CD4-positive, alpha-beta T cell treated with Interleukin-4 for 1 hour (primary cell): ENCODE measurements around the gene RNF2.
"Not testable (repeated sequence)": the region's sequence is repeated elsewhere in the genome, so short reads cannot be mapped to it uniquely, and the experiment has no call there.

Experiments used
- DNase-seq, 2 donors: peaks; one replicate each; pipeline ENCODE4 v3.0.0-alpha.2; 2020 to 2022

RNF2 gene

DNA sequence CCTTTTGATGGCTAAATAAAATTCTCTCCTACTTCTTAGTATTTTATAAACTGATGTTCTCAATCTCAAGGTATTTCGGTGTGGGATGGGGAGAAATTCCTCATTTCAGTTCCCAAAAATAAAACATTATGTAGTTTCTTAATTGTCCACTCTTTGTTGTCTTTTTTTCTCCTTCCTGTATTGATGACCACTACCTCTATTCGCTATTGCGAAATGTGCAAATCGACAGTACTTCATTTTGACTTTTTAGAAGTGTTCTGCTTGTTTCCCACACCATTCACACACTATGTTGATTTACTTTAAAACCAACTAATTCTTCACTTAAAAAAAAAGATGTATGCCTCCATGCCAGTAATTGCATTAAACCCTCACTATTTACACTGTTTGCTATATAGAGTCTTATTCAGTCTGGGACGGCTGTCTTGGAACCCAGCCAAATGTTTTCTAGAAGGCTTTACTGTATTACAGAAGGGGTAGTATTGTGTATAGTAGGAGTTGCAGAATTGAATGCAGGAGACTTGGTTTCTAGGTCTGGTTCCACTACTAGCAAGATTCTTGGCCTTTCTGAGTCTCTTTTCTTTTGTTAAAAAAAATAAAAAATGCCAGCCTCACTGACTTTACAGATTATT is 5.6 kb downstream of the RNF2 start:
- DNase-seq, result no peak

DNA sequence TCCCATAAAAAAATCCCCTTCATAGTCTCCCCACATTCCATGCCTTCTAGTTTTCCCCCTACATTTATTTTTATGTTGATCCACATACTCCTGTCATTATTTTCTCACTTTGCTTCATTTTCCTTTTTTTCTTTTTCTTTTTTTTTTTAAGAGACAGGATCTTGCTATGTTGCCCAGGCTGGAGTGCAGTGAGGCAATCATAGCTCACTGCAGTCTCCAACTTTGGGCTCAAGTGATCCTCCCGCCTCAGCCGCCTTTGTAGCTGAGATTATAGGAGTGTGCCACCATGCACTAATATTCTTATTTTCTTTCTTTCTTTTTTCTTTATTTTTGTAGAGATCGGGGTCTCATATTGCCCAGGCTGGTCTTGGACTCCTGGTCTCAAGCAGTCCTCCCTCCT is 7.8 kb downstream of the RNF2 start:
- DNase-seq, result no peak

DNA sequence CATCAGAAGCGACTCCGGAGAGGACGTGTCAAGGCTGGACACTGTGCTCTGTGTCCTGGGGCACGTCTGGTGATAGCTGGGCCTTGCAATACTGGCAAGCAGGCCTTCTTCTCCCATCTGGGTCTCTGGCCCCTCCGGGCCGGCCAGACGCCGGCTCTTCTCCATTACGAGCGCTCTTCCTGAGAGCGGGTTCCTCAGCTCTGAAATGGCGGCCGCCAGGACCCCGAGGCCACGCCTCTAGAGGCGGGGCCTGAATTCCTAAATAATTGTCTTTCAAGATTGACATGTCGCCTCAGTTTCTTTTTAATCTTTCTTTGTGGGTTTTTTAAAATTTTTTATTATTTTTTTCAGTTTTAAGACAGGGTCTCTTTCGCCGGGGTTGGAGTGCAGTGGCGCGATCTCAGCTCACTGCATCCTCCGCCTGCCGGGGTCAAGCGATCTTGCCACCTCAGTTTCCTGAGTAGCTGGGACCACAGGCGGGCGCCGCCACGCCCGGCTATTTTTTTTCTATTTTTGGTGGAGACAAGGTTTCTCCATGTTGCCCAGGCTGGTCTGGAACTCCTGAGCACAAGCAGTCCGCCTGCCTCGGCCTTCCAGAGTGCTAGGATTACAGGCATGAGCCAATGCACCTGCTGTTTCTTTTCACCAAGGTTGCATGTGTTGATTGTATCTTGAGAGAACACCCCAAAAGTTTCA is 9.2 kb downstream of the RNF2 start:
- no peak for DNase-seq

DNA sequence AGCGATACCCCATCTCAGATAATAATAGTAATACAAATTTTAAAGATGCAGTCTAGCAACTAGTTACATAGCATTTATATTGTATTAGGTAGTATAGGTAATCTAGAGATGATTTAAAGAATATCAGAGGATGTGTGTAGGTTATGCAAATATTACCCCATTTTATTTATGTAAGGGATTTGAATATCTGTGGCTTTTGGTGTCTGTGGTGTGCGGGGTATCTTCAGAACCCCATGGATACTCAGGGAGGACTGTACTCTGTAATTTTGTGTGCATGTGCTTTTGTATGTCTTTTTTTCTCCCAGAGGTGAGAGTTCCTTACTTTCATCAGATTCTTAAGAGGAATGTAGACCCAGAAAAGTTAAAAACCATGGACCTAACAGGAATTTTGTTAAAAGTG is 12.8 kb downstream of the RNF2 start:
- no peak for DNase-seq

DNA sequence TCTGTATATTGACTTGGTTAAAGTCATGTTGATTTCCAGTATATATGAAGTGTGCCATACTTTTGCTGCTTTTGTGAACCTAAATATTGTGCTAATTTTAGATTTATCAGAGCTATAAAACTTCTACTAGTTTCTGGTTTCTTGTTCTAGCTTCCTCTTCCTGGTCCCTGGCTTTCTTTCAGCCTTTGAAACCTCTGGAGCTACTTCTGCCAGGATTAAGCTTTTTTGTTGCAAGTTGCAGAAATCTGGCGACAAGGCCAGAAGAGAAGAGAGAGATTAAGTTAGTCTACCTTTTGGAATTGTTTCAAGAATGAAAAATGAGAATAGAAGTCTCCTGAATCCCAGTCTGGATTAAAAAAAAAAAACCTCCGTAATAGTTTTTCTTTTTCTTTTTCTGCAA is 13.5 kb downstream of the RNF2 start:
- no peak for DNase-seq

DNA sequence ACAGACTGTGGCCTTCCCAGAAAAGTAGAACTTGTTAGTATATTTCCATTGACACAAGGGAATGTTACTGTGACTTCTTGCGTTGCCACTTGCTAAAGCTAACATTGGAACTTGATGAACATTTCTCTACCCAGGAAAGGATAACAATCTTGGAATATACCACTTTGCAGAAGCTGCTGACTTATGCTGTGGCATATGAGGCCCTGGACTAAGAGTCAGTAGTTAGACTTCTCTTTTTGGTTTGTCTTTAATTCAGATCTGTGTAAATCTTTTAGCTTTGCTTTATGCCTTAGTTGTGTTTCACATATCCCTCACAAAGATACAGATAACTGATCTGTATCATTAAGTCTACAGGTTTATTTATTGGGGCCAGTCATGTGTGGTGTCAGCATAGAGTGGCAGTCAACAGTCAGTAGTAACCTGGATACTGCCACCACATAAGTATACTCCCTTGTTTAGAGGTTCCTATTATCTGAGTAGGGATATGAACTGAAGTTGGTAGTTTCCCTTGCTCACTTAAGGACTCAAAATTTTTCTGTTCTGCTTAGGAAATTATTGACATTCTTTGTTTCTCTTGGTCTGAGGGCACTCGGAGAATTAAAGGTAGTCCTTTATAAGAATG is 14.7 kb downstream of the RNF2 start:
- no peak for DNase-seq

DNA sequence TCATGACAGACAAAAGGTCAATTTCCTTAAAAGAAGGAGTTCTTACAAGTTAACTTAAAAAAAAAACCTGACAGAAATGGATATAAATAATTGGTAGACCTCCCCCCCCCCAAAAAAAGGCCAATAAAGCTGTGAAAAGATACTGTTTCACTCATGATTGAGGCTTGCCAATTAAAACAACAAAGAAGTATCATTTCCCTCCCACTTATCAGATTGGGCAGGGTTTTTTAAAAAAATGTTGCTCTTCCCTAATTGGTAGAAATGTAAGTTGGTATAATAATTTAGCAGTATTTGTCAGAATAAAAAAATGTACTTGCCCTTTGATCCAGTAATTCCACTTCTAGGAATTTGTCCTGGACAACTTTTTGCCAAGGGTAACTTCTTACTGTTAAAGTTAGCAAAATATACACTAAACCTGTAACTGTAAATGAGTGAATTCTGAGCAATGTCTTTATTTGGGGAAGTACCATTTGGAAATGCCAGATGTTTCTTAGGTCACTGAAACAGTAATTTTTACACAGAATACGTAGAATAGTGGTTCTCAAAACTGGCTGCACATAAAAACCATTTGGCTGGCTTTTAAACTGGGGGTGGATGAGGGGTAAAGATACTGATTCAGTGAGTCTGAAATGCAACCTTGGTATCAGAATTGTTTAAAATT is 17.5 kb downstream of the RNF2 start:
- no peak for DNase-seq

DNA sequence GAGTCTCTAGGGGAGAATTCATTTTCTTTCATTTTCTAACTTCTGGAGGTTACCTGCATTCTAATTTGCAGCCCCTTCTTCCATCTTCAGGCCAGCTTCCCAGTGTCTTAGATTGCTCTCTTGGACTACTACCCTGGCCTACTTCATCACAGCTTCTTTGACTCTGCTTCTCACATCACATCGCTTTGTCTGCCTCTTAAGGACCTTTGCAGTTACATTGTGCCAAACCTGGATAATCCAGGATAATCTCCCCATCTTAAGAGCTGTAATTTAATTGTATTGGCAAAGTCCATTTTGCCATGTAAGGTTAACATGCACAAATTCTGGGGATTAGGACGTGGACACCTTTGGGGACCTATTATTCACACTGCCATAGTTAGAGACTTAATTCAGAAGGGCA is 18.4 kb downstream of the RNF2 start:
- no peak for DNase-seq

DNA sequence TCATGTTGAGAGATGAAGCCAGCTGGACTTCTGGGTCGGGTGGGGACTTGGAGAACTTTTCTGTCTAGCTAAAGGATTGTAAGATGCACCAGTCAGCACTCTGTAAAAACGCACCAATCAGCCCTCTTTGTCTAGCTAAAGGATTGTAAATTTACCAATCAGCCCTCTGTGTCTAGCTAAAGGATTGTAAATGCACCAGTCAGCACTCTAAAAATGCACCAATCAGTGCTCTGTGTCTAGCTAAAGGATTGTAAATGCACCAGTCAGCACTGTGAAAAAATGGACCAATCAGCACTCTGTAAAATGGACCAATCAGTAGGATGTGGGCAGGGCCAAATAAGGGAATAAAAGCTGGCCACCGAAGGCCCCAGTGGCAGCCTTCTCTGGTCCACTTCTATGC is 19.6 kb downstream of the RNF2 start:
- not testable (repeated sequence) for DNase-seq

DNA sequence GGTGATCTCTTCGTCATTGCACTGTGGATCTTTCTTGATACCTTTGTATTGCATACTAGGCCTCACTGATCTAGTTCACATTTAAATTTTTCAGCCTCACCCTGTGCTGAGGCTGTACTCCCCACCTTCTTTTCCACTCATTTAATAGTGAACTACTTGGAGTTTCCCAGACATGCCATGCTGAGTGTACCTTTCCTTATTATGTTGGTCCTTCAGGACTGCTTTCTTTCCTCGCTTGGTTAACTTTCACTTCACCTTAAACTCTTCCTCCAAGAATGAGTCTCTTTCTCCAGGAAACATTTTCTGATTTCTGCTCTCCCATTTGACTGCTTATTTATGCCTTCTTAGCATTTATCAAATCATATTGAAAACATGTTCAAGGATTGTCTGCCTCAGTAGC is 20.8 kb downstream of the RNF2 start:
- no peak for DNase-seq

DNA sequence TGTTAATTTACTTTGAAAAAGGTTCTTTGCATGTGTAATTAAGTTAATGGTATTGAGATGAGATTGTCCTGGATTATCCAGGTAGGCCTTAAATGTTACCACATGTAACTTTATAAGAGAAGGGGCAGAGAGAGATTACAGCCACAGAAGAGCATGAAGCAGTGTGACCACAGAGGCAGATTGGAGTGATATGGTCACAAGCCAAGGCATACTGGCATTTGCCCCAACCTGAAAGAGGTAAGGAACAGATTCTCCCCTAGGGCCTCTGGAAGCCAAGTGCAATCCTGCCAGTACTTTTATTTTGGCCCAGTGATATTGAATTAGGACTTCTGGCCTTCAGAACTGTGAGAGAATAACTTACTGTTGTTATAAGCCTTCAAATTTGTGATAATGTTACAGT is 23.0 kb downstream of the RNF2 start:
- no peak for DNase-seq

DNA sequence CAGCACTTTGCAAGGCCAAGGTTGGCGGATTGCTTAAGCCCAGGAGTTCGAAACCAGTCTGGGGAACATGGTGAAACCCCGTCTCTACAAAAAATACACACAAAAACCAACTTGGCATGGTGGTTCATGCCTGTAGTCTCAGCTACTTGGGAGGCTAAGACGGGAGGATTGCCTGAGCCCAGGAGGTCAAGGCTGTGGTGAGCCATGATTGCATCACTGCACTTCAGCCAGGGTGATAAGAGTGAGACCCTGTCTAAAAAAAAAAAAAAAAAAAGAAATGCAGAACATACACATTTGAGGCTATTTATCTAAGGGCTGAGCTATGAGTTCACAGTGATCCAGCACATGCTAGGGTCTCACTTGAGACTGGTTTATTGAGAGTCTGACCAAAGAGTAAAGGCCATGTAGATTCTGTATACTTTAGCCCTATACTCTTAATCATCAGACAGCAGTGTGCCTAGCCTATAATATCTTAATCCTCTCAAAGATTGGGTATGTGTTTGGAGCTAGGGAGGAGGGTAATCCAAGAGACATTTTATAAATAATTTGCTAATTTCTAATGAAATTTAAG is 23.9 kb downstream of the RNF2 start:
- no peak for DNase-seq

DNA sequence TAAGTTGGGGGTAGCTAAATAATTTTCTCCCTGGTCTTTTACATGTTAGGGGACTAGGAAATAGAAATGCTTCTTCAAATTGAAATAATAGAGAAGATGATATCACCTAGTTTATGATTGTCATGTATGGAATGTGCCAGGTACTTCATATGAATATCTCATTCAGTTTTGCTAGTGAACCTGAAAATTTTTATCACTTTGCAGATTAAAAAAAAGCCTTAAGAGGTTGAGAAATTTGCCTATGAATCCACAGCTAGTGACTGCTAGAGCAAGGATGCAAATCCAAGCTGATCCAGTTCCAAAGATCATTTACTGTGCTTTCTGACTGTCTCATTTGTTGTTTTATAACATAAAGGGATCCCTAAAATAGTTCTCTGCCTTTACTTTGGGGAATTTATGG is 24.7 kb downstream of the RNF2 start:
- no peak for DNase-seq

DNA sequence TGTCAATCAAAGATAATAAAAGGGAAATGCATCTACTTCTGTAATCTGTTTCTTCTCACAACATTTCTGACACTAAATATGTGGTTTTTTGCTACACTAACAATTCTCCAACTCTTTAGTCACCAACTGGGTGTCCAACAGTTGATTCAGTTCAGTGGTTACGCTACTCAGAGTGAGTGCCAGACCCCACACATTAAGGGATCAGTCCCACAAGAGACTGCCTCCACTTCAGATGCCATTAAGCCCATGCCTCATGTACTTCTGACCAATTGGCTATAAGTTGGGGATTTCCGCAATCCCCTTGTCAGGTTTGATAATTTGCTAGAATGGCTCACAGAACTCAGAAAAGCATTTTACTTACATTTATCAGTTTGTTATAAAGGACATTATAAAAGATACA is 28.4 kb downstream of the RNF2 start:
- no peak for DNase-seq

DNA sequence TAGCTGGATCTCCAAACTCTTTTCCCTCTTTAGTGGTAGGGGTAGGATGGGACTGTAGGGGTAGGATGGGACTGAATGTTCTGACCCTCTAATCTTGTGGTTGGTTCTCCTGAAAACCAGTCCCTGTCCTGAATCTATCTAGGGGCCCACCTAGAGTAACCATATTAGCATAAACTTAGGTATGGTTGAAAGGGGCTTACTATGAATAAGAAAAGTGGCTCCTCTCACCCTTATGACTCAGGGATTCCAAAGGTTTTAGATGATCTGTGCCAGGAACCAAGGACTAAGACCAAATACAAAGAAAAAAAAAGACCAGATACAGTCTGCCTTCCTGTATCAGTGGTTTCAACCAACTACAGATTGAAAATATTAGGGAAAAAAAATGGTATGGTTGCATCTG is 28.9 kb downstream of the RNF2 start:
- DNase-seq, result no peak

DNA sequence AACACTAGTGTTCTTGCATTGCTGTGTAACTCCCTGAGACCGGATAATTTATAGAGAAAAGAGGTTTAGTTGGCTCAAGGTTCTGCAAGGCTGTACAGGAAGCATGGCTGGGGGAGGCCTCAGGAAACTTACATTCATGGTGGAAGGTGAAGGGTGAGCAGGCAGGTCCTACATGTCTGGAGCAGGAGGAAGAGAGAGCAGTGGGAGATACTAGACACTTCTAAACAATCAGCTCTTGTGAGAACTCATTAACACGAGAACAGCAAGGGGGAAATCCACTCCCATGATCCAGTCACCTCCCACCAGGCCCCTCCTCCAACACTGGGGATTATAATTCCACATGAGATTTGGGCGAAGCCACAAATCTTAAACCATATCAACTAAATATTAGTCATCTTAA is 30.1 kb downstream of the RNF2 start:
- DNase-seq, result no peak

DNA sequence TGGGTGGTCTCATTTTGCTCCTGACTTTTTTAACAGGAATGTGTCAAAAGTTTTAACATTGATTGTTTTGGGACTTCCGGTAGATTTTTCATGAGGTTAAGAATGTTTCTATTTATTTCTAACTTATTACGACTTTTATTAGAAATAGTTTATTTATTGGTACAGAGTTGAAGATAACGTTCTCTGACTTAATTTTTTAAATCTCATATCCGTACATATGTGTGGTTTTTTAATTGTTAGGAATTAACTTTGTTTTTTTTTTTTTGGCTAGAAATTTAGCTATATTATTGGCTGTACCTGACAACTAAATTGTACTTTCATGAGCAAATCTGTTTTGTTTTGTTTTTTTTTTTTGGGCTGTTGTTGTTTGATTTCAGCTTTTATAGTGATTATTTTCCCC is 32.0 kb downstream of the RNF2 start:
- DNase-seq, result no peak

DNA sequence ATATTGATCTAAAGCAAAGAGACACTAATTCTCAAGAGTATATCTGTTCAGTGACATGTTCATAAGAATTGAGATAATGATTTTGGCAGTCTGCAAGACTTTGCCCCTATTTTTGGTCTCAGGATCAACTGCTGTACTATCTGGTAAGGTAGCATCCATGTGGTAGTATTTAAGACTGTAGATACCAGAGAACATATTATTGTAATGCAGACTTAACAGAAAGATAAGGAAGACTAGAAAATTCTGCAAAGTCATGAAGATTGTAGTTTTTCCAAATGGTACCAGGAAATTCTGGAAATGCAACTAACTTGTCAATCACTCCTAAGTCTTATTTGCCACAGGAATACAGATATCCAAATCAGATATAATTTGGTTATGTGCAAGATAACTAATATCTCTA is 35.1 kb downstream of the RNF2 start:
- no peak for DNase-seq

DNA sequence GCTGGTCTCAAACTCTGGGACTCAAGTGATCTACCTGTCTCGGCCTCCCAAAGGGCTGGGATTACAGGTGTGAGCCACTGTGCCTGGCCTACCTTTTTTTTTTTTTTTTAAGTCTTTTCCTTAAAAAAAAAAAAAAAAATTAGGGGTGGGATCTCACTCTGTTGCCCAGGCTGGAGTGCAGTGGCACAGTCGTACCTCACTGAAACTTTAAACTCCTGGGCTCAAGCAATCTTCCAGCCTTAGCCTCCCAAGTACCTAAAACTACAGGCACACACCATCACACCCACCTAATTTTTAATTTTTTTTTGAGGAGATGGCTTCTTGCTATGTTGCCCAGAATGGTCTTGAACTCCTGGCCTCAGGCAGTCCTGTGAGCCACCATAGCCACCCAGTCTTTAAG is 38.5 kb downstream of the RNF2 start:
- DNase-seq, result no peak

DNA sequence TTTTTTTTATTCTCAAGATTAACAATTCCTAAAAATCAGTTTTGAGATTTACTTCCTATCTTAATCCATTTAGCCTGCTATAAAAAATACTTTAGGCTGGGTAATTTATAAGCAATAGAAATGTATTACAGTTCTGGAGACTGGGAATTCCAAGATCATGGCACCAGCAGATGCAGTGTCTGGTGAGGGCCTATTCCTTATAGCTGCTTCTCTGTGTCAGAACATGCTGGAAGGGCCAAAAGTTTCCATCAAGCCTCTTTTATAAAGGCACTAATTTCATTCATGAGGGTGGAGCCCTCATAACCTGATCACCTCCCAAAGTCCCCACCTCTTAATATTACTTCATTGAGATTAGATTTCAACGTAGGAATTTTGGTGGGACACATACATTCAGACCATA is 41.7 kb downstream of the RNF2 start:
- DNase-seq, result no peak

DNA sequence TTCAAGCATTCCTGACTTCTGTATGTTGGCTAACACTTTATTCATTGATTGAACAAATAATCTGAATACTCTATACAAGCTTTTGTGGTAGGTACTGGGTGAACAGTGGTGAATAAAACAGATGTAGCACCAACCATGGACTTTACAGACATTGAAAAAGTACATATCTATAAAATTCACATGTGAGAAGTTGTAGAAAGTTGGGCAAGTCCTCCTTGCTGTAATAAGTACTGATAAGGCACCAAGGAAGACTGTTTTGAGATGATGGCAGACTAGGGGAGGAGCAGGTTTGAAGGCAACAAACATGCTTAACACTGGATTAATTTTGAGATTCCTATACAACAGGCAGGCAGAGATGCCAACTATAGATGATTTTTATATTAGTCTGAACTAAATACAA is 42.4 kb downstream of the RNF2 start:
- DNase-seq, result no peak

DNA sequence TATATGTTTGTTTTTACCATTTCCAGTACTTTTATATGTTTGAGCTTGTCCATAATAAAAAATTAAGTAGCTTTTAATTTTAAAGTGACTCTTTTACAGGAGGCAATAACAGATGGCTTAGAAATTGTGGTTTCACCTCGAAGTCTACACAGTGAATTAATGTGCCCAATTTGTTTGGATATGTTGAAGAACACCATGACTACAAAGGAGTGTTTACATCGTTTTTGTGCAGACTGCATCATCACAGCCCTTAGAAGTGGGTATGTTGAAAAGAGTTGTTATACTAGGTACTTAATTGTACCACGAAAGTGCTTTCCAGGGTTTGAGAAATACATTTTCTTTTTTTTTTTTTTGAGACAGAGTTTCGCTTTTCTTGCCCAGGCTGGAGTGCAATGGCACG is 46.1 kb downstream of the RNF2 start:
- no peak for DNase-seq

DNA sequence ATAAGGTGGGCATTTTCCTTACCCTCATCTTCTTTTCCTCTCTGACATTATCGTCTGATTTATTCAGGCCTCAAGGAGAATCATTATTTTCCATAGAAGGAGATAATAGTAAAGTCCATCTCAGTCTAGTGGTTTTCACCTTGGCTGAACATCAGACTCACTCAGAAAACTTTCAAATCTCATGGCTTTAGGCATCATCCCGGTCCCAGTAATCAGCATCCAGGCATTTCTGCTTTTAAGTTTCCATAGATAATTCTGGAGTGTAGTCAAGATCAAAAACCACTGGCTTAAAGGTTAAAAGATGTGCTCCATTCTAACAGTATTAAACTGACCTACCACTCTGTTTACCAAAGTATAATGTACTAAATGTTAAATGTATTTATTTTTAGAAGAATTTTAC is 49.4 kb downstream of the RNF2 start:
- DNase-seq, result no peak

DNA sequence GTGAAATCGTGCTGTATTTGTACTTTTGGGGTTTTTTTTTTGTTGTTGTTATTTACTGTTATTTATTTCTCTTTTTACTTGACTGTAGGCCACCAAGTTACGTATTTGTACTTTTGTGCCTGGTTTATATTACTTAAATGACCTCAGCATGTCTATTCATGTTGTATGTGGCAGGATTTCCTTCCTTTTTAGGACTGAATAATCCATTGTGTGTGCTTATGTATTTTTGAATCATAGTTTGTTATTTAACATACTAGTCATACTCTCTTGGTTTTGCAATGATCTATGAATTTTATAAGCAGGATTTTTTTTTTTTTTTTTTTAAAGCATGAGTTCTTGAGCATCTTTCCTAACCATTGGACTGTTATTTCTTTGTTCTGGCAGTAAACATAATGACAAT is 51.2 kb downstream of the RNF2 start:
- no peak for DNase-seq
